GM18867 (cell line): ENCODE measurements around the gene PHLDB3.

Experiments used
- ATAC-seq: cut with Tn5 transposase; IDR thresholded peaks from one replicate; pipeline ENCODE4 v1.9.1; 2021; ENCODE audit warnings: mild to moderate bottlenecking, moderate library complexity; ENCODE audit not compliant: unreplicated experiment

The PHLDB3 gene

DNA sequence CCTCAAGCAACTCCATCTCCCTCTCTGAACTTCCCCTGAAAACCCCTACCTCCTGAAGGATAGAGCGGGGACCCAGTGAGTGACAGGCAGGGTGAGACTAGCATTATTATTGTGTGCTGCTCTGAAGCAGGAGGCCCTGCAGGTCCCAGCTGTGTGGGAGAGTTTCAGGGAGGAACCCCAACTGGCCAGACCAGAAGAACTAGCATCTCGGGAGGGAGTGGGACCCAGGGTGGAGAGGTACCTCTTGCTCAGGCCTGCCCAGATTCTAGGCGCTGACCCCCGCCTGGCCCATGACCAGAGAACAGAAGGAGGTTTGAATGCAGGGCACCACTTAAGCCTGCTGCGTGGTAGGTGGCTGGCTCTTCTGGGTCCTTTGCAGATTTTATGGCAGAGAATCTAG, 33.5 kb downstream of the PHLDB3 start:
- no peak for ATAC-seq

DNA sequence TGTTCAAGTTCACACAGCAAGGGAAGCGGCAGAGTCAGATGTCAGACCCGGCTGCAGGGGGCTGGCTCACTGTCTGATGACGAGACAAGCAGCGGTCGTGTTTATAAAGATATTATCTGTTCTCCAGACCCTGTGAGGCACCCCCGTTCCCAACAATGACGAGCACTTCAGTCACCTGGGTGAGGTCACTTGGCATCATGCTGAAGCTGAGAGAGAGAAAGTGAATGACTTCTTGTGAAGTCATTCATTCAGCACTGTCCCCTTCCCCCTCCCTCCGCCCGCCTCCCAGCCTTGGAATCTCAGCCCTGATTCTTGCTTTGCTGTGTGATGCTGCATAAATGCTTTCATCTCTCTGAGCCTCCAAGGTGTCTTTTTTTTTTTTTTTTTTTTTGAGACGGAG, 34.3 kb downstream of the PHLDB3 start:
- ATAC-seq = no peak

DNA sequence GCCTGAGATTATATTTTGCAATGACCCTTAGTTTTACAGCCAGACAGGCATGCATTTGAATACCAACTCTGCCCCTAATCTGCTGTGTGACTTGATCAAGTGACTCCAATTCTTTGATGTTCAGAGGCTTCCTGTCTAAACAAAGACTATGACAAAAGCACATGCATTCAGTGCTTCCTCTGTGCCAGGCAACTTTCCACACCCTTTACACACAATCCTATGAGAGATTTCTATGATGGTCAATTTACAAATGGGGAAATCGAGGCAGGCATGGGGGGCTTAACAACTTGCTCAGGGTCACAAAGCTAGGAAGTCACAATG, 35.4 kb downstream of the PHLDB3 start:
- ATAC-seq = no peak

DNA sequence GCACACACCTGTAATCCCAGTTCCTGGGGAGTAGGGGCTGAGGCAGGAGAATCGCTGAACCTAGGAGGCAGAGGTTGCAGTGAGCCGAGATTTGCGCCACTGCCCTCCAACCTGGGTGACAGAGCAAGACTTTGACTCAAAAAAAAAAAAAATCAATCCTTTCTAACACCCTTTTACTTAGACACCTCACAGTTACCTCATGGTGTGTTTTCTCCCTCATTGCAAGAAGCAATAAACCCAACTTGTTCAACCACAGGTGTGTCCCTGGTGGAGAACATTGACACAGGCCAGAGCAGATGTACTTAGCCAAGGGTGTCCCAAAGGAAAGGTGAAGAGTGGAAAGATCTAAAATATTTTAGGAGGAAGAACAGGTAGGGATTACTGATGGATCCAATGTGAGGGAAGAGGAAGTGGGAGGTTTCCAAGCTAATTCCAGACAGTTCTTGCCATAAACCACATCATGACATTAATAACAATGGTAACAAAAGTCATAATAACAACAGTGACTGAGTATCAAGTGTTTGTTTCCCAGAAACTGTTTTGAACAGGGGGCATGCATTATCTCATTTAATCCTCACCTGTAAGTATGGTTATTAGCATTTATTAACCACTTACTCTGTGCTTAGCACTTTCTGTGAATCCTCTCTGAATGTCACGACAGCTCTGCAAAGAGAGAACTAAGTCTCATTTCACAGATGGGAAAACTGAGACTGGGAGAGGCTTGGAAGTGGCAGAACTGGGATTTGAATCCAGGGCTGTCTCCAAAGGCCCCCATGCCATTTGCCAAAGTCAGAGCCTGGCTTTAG, 36.0 kb downstream of the PHLDB3 start:
- no peak for ATAC-seq

DNA sequence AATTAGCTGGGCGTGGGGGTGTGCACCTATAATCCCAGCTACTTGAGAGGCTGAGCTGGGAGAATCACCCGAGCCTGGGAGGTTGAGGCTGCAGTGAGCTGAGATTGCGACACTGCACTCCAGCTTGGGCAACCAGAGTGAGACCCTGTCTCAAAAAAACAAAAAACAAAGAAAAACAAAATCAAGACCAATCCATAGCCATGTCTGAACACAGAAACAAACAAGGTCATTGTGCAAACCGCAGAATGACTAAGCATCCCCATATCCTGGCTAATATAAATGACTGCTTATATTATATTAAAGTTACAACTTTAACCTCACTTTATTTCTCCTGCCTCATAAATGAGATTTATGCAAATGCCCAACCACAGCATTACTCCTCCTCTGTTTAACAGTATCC, 36.8 kb downstream of the PHLDB3 start:
- no peak for ATAC-seq

DNA sequence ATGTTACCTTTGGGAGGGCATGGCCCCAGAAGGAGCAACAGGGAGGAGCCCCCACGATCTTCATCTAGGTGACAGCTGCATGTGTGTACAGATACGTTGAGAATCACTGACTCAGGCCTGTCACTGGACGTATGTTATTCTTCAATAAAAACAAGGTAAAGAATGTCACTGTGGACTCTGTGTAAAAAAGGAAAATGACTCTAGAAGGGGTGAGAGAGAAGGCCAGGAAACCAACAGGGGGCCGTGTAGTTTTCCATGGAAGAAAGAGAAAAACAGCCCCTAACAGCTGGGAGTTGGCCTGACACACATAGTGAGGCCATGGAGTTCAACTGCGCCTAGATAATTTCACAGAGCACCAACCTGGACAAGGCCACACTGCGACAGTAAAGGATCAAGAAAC, 37.3 kb downstream of the PHLDB3 start:
- ATAC-seq = no peak

DNA sequence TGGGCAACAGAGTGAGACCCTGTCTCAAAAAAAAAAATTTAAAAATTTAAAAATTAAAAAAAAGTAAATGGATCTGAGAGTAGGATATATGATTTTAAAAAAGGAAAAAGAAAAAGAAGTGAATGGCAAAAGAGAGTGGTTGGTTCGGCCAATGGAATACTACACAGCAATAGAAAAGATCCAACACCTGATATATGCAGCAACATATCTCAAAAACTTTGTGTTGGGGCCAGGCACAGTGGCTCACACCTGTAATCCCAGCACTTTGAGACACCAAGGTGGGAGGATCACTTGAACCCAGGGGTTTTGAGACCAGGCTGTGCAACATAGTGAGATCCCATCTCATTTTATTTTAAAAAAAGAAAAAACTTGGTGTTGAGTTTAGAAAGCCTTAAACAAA, 37.8 kb downstream of the PHLDB3 start:
- no peak for ATAC-seq

DNA sequence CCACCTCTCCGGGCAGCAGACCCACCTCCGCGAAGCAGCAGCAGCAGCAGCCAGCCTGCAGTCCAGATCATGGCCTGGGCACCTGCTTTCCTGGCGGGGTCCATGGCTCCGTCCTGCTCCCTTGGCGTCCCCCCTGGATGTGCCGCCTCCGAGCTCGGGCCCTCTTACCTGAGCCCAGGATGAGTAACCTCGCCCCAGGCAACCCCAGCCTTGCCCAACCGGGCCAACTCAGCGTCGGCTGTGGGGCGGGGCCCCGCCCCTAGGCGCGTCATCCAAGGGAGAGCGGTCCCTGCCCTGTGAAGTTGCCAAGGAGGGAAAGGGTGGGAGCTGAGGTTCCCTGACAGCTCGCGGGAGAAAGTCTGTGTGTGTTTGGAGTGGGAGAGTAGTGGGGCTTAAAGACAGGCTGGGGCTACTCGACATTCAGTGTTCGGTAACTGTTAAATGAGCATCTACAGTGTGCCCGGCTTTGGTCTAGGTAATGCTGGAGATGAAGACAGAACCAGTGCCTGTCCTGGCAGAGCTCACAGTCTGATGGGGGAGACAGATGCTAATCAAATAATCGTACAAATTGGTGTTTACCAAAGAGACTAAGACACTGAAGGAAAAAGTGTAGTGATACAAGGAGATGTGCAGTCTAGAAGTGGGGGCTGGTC, 39.0 kb downstream of the PHLDB3 start, which contains the start of gene LYPD3:
LYPD3 (minus strand) TSS at position 141 of the 653 bp plus-strand sequence; CDS start at position 104, 37 bp downstream.
- ATAC-seq = no peak

DNA sequence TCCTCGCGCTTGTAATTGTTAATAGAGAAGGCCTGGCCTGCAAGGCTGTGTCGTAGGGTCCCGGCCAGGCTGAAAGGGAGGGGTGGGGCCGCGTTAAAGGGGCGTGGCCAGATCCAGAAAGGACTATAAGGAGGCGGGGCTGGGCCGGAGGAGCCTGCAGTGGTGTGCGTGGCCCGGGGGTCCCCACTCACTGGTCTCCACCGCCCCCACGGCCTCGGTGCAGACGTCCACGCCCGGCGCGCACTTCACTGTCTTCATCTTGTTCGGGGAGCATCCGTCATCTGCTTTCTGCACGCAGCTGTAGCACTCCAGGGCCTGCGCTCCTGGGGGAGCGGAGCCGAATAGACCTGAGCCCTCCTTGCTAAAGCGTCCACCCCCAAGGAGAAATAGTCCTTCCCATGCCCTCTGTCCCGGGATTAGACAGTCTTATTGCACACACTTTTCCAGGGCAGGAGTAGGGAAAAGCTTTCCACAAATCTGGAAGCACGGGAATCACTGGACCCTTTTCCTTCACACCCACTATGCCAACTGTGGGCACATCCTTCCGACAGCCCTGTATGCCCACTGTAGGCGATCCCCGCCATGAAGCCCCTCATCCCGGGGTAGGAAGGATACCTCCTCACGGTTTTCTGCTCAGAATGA, 40.3 kb downstream of the PHLDB3 start:
- ATAC-seq = peak; percentile 39

DNA sequence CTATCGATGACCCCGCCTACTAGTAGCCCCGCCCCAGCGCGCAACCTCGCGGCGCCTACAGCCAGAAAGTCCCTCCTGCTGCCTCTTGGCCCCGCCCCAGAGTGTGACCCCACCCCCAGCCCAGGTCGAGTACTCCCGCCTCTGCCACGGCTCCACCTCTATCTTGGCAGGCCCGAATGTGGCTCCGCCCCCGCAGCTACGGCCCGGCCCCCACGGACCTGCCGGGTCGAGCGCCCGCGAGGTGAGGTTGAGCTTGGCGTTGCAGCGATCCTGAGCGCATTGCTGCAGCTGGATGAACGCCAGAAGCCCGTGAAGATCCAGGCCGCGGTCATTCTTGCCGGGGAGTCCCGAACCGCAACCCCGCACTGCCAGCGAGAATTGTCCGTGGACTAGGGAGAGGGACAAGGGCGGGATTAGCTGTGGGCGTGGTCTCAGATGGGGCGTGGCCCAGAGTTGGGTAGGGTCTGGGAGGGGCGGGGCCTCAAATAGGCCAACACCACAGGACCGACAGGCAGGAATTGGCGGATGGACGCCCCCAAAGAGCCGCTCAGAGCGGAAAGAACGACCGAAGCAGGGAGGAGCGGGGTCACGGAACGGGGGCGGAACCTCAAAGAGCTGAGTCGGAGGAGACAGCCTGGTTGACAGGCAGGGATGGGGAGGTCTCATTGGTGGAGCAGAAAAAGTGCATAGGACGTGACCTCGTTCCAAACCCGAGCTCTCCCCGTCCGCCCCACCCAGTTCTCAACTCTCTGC, 41.0 kb downstream of the PHLDB3 start:
- ATAC-seq = peak; percentile 82

DNA sequence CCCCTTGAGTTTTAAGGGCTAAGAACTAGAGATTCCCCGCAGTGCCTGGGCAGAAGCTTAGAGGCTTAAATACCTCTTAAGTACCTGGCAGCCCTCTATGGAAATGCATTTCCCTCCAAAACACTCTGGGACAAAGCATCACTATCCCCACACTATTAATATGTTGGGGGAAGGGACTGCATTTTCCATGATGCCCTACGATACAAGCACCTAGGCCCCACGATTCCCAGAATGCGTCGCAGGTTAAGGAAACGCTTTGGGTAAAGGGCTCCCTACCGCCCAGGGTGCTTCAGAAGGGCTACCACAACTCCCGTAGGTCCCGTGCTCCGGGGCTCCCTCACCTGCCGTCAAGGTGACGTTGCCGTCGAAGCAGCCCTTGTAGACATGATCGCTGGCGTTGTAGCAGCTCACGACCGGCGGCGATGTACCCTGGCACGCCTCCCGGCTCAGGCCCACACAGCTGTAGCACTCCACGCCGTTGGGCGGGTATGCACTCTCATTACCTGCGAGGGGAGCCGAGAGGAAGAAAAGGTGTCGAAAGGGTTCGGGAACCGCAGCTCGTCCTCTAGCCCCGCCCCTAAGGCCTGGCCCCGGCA, 41.7 kb downstream of the PHLDB3 start:
- ATAC-seq = no peak

DNA sequence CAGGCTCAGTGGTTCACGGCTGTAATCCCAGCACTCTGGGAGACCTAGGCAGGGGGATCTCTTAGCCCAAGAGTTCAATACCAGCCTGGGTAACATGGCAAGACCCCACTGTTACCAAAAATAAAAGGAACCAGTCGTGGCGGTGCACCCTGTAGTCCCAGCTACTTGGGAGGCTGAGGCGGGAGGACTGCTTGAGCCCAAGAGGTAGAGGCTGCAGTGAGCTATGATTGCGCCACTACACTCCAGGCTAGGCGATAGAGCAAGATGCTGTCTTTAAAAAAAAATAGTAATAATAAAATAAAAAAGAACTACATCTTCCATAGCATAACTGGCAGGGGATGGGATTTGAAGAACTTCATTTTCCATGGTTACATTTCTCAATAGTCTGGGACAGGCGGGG, 42.2 kb downstream of the PHLDB3 start:
- ATAC-seq = no peak

DNA sequence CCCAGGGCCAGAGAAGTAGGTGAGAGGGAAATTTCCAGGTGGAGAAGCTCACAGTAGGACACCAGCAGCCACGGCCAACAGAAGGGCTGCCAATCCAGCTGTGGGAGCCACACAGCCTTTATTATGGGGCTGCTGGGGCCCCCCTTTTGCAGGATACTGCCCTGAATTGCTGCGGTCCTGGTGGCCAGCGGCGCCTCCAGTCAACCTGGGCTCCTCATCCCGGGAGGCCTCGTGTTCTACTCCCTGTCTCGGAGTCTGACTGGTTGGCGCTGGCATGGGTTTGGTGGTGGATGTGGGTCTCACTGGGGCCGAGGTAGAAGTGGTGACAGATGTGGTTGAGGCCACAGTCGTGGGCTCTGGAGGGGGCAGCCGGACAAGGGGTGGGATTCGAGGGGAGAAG, 43.2 kb downstream of the PHLDB3 start:
- no peak for ATAC-seq

DNA sequence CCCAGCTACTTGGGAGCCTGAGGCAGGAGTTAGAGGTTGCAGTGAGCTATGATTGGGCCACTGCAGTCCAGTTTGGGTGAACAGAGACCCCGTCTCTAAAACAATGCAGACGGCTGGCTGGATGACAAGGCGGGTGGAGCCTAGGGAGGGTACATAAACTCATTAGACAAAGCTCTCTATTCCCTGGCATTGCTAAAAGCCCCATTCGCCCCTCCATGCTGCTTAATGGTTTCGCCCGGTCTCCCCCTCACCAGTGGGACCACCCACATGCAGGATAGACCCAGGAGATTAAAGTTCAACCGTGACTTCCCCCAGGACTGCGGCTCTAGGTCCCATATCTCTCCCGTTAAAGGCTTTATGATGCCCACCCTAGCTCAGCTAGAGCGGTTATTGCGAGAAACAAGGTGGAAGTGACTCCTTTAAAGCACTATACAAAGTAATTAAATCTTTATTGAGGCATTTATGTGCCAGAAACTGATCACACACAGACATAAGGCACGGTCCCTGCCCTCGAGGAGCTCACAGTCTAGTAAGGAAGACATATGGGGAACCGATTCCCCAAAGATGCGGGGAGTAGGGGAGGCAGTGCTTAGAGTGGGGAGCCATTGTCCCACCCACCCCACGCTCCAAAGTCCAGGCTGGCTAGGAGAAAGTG, 44.1 kb downstream of the PHLDB3 start:
- ATAC-seq = no peak

DNA sequence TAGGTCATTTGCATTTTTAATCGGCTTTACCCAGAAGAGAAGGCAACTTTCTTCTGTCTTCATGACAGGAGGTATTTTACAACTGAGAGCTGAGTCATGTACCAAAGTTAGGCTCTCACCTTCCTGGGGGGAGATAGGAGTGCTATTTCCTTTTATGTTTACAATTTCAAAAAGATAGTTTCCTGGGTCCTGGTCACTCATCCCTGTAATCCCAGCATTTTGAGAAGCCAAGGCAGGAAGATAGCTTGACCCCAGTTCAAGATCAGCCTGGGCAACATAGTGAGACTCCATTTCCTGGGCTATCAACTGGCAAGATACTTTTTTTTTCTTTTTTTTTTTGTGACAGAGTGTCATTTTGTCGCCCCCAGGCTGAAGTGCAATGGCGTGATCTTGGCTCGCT, 46.7 kb downstream of the PHLDB3 start:
- ATAC-seq = no peak

DNA sequence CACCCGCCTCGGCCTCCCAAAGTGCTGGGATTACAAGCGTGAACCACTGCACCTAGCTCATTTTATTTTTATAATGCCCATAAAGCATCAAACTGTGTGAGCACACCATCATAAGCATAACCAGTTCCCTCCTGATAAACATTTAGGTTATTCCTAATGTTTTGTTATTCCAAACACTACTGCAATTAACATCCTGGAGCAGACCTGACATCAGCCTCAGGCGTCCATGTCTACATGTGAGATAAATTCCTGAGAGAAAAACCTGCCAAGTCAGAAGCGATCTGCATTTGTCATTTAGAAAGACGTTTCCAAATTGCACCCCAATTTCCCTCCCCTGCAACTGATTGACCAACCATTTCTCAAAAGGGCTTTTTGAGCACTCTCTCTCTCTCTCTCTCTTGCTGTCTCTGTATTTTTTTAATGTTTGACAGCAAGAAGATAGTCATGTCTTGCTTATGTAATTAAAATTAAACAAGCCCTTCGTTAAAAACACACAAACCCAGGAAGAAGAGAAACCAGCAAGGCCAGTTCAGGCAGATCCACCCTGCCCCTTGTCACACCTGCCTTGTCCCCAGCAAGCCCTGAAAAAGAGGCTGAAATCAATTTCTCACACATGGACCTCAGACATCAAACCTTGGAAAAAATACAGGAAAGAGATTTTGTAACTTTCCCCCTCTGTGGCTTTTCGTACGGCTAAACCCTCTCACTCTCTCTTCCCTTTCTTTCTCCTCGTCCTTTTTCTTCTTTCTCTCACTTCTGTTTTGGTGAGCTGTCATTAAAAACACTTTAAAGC, 49.0 kb downstream of the PHLDB3 start:
- no peak for ATAC-seq

DNA sequence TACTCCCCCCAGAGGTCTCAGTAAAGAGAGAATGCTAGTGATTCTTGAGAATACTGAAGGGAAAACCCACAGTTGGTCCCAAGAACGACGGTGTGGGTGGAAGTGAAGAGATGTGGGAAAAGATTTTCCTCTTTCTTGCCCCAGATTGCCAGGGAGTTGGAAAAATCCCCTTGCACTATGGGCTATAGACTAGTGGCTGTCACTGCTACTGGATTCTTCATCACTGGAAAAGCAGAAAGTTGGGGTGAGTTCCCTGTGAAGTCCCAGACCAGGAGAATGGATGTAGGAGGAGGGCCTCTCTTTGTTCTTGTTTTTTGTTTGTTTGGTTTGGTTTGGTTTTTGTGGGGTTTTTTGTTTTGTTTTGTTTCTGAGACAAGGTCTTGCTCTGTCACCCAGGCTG, 50.5 kb downstream of the PHLDB3 start:
- no peak for ATAC-seq

DNA sequence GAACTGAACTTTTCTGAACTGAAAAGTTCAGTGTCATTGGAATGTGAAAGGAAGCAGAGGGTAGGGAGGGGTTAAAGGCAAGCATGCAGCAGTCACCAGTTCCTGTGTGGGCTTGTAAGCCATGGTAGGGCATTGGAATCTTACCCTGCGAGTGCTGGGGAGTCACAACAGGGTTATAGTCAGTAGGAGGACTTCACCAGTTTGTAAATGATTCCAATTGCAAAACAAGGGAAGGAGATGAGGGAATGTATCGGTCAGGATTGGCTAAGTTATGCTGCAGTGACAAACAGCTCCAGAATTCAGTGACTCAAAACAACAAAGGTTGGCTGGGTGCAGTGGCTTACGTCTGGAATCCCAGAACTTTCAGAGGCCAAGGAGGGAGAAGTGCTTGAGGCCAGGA, 52.0 kb downstream of the PHLDB3 start:
- ATAC-seq = no peak

DNA sequence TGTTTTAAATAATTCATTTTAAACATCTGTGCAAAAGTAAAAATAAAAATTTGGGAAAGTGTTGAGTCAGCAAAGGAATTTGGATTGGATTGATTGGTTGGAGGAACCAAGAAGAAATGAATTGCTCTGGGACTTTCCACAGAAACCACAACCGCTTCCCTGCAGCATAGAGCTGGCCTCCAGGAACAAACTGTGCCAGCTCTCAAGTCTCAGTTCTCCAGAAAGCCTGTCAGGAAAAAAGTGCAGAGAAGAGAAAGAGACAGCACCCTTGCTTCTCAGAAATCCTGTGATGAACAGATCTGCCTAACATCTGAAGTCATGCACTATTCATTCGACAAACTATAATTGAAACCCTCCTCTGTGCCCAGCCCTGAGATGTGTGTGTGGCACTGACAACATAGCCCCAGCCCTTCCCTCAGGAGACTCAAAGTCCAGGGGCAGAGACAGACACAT, 54.0 kb downstream of the PHLDB3 start:
- no peak for ATAC-seq

DNA sequence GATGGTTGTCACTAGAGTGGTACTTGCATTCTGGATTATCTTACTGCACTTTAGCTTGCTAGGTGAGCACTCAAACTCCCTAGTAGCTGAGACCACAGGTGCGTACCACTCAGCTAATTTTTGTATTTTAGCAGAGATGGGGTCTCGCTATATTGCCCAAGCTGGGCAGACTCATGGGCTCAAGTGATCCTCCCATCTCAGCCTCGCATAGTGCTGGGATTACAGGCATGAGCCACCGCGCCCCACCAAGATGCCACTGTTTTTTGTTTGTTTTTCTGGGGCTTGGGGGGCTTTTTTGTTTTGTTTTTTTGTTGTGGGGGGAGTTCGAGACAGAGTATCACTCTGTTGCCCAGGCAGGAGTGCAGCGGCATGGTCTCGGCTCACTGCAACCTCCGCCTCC, 56.9 kb downstream of the PHLDB3 start:
- ATAC-seq = no peak
